Duodenal mucosa (tissue), 2 donors: ENCODE results near the gene AP5Z1.
A peak's percentile ranks its signal among the peaks of the same experiment; 100 is the strongest.

Experiments
- H3K27ac ChIP-seq: one replicate; pipeline ENCODE4 v1.7.0; 2013; ENCODE audit warnings: low read depth, low read length
- H3K27me3 ChIP-seq, 2 donors: one replicate each; pipeline ENCODE4 v1.7.0; 2013; ENCODE audit warnings: low read length in 2 of 2, control low read depth in 1 of 2; ENCODE audit not compliant: insufficient read depth in 2 of 2, control insufficient read depth in 1 of 2
- H3K36me3 ChIP-seq, 2 donors: one replicate each; pipeline ENCODE4 v1.7.0; 2013; ENCODE audit warnings: low read length in 2 of 2, control low read depth in 1 of 2; ENCODE audit not compliant: insufficient read depth in 2 of 2, control insufficient read depth in 1 of 2
- H3K4me1 ChIP-seq, 2 donors: one replicate each; pipeline ENCODE4 v1.7.0; 2013; ENCODE audit warnings: low read length in 2 of 2, control low read depth in 1 of 2; ENCODE audit not compliant: insufficient read depth in 2 of 2, control insufficient read depth in 1 of 2
- H3K4me3 ChIP-seq, 2 donors: one replicate each; pipeline ENCODE4 v1.7.0; 2013; ENCODE audit warnings: low read length in 2 of 2, low read depth in 1 of 2
- H3K9ac ChIP-seq, 2 donors: one replicate each; pipeline ENCODE4 v1.7.0; 2013; ENCODE audit warnings: low read length in 2 of 2, low read depth in 1 of 2
- H3K9me3 ChIP-seq, 2 donors: one replicate each; pipeline ENCODE4 v1.7.0; 2013; ENCODE audit warnings: low read length in 2 of 2, control low read depth in 1 of 2; ENCODE audit not compliant: control insufficient read depth in 1 of 2

AP5Z1 gene

DNA sequence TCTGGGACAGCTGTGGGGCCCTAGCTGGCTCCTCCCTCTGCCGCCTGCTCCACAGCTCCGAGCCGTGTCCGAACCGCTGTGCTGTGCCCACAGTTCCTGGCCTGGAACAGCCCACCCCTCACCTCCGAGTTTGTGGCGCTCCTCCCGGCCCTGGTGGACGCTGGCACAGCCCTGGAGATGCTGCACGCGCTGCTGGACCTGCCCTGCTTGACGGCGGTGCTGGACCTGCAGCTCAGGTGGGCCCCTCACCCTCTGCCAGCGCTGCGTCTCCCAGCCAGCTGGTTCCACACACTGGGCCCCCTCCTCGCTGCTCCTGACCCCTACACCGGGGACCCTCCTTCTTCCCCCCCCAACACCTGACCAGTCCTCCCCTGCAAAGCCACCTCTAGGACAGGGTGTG is 12.1 kb downstream of the AP5Z1 start:
- no peak overlapping the region for H3K4me3 ChIP-seq
- H3K27ac ChIP-seq, result no peak overlapping the region
- H3K9ac ChIP-seq, result no peak overlapping the region
- H3K36me3 ChIP-seq, result peaks cover 10 to 79% of the 10 kb centered on the region in 2 donors
- no peaks in the 10 kb centered on the region for H3K27me3 ChIP-seq
- no peaks in the 10 kb centered on the region for H3K9me3 ChIP-seq
- H3K4me1 ChIP-seq, result peaks cover 0 to under 1% of the 10 kb centered on the region in 2 donors

DNA sequence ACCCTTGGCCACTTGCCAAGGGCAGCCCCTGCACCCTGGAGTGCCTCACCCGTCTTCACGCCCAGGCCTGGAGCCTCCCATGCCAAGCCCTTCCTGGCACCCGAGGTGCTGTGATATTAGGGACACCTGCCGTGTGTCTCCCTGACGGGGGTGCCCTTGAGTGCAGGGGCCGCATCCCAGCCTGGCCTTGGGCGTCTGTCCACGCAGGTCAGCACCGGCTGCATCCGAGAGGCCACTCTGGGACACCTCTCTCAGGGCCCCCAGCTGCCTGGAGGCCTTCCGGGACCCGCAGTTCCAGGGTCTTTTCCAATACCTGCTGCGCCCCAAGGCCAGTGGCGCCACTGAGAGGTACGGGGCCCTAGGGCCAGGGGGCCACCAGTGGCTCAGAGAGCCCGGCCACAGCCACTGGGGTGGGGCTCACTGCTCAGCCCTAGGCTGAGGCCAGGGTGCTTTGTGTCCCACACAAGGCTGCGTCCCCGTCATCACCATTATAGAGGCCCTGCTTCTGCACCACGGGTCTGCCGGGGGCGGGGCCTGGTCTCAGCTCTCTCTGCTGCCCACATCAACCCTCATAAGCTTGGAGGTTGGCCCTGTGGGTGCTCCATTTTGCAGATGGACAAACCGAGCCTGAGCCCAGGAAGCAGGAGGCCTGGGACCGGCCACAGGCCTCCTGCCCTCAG is 12.7 kb downstream of the AP5Z1 start:
- Histone ChIP-seq H3K9me3 (no peaks in the 10 kb centered on the region), H3K9ac (no peak overlapping the region), H3K4me3 (no peak overlapping the region), H3K27me3 (no peaks in the 10 kb centered on the region), H3K4me1 (peaks cover 0 to 6% of the 10 kb centered on the region in 2 donors), H3K27ac (no peak overlapping the region), H3K36me3 (peaks cover 10 to 73% of the 10 kb centered on the region in 2 donors)

- peaks cover 0 to 6% of the 10 kb centered on the region in 2 donors for H3K4me1 ChIP-seq
- H3K27ac ChIP-seq, result no peak overlapping the region
- H3K4me3 ChIP-seq, result no peak overlapping the region
- no peaks in the 10 kb centered on the region for H3K27me3 ChIP-seq
- H3K9me3 ChIP-seq, result no peaks in the 10 kb centered on the region
- H3K9ac ChIP-seq, result no peak overlapping the region
- peaks cover 8 to 67% of the 10 kb centered on the region in 2 donors for H3K36me3 ChIP-seq
Observed at GRCh38 chr7:4788627-4789189, 13.3 kb downstream of the AP5Z1 start.

- Histone ChIP-seq H3K27me3 (no peaks in the 10 kb centered on the region), H3K4me3 (no peak overlapping the region), H3K27ac (no peak overlapping the region), H3K9ac (no peak overlapping the region), H3K4me1 (peaks cover 0 to 6% of the 10 kb centered on the region in 2 donors), H3K36me3 (peaks cover 7 to 60% of the 10 kb centered on the region in 2 donors), H3K9me3 (no peaks in the 10 kb centered on the region)
Observed at GRCh38 chr7:4789194-4790077, 14.0 kb downstream of the AP5Z1 start.

GRCh38 chr7:4790078-4790465 is 14.6 kb downstream of the AP5Z1 start:
- Histone ChIP-seq H3K9me3 (no peaks in the 10 kb centered on the region), H3K4me1 (peaks cover 0 to 6% of the 10 kb centered on the region in 2 donors), H3K4me3 (no peak overlapping the region), H3K27ac (no peak overlapping the region), H3K36me3 (peaks cover 7 to 54% of the 10 kb centered on the region in 2 donors), H3K27me3 (no peaks in the 10 kb centered on the region), H3K9ac (no peak overlapping the region)

DNA sequence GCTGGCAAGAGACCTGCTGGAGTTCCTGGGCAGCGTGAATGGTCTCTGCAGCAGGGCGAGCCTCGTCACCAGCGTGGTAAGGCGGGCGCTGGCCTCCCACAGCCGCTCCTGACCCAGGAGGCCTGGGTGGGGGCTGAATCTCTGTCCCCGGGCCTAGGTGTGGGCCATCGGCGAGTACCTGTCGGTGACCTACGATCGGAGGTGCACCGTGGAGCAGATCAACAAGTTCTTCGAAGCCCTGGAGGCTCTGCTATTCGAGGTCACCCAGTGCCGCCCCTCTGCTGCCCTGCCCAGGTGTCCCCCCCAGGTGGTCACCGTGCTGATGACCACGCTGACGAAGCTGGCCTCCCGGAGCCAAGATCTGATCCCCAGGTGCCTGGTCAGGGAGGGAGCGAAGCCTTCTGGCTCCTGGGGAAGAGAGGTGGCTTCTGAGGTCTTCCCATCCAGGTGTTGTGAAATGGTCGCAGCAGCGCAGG is 15.1 kb downstream of the AP5Z1 start:
- Histone ChIP-seq H3K27ac (no peak overlapping the region), H3K9ac (no peak overlapping the region), H3K4me3 (no peak overlapping the region), H3K27me3 (no peaks in the 10 kb centered on the region), H3K36me3 (peaks cover 7 to 50% of the 10 kb centered on the region in 2 donors), H3K9me3 (no peaks in the 10 kb centered on the region), H3K4me1 (peaks cover 0 to 6% of the 10 kb centered on the region in 2 donors)

DNA sequence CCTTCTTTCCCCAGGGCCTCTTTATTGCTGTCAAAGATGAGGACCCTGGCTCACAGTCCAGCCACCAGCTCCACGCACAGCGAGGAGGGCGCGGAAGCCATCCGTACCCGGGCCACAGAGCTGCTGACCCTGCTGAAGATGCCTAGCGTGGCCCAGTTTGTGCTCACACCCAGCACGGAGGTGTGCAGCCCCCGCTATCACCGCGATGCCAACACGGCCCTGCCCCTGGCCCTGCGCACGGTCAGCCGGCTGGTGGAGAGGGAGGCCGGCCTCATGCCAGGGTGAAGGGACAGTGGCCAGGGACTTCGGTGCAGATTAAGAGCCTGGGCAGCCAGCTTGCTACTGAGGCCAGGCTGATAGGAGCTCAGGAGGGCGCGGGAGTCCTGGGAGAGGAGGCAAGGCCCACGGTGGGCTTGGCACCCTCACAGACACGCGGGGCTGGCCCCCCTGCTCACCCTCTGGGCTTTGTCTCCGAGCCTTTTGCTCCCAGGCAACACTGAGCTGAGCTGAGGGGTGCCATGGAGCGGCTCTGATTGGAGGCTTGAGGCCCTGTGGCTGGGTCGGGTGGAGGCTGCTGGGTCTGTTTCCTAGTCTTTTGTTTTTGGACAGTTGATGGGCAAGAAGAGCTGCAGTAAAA is 15.8 kb downstream of the AP5Z1 start:
- Histone ChIP-seq H3K9me3 (no peaks in the 10 kb centered on the region), H3K27me3 (no peaks in the 10 kb centered on the region), H3K4me3 (no peak overlapping the region), H3K27ac (no peak overlapping the region), H3K9ac (no peak overlapping the region), H3K36me3 (peaks cover 3 to 44% of the 10 kb centered on the region in 2 donors), H3K4me1 (peaks cover 0 to 6% of the 10 kb centered on the region in 2 donors)

DNA sequence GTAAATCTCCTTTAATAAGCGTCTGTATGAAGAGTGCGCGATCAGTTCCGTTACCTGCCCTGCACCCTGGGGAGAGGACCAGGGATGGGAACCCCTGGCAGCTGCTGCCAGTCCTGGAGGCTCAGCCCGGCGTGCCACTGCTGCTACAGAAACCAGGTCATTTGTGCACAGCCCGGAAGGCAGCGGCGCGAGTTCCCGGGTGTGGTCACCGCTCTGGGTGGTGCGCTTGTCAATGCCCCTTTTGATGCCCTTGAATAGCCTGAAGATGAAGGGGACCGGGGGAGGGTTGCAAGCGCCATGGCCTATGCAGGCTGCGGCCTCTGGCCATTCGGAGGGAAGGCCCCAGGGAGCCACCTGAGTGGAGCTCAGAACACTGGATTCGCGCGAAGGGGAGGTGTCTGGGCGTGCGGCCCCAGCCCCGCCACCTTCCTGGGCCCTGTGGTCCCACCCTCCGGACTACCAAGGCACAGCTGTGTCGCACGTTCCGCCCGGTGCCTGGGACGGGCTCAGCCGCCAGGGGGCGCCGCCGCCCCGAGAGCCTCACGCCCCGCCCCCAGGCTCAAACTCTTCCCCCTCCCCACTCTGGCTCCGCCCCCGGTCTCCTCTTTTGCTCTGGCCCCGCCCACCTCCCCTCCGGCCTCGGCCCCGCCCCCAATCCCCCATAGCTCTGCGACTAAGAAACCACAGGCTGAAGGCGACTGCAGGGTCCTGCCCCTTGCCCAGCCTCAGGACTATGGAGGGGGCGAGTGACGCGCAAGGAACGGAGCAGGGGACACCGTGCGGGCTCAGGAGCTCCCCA is 16.5 kb downstream of the AP5Z1 start:
- Histone ChIP-seq H3K4me3 (peak overlapping the region; percentile 55 to 64), H3K36me3 (peaks cover 0 to 36% of the 10 kb centered on the region in 2 donors), H3K27me3 (no peaks in the 10 kb centered on the region), H3K4me1 (peaks cover 0 to 6% of the 10 kb centered on the region in 2 donors), H3K9me3 (no peaks in the 10 kb centered on the region), H3K27ac (peak overlapping the region; percentile 3), H3K9ac (peak overlapping the region in 1 of 2 donors; percentile 38)

DNA sequence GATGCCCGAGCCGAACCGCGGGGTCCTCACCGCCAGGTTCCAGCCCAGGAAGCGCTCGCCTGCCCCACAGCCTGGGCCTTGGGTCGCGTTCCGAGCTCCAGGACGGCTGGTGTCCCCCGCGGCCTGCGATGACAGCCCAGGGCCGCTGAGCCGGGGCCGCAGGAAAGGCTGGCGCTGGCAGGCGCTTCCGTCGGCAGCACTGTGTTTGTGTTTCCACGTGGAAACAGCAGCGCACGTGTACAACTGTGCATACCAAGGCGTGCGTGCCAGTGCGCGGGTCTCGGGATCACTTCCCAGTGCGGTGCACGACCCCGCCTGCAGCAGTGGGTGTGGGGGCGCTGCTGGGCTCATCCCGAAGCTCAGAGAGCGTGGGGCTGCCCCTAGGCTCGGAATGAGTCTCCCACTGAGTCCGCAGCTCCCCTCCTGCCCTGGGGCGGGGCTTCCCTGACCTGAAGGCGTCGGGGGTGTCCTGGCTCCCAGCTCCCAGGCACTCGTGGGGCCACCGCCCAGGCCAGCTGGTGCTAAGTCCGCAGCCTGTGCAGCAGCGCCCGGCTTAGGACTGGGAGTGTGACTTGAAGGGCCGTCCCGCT is 17.2 kb downstream of the AP5Z1 start:
- Histone ChIP-seq H3K4me1 (peaks cover 0 to 6% of the 10 kb centered on the region in 2 donors), H3K27me3 (no peaks in the 10 kb centered on the region), H3K9ac (peak overlapping the region in 1 of 2 donors; percentile 38), H3K36me3 (peaks cover 0 to 31% of the 10 kb centered on the region in 2 donors), H3K4me3 (peak overlapping the region; percentile 55 to 64), H3K27ac (peak overlapping the region; percentile 3), H3K9me3 (no peaks in the 10 kb centered on the region)
